Choroid plexus epithelial cell (primary cell): ENCODE measurements around the gene C4orf50.
"Not testable (repeated sequence)": the region's sequence is repeated elsewhere in the genome, so short reads cannot be mapped to it uniquely, and the experiment has no call there.

Experiments used
- DNase-seq: peaks from one replicate; pipeline ENCODE4 v3.0.0-alpha.2; 2010; ENCODE audit warnings: low read depth
- H3K4me3 ChIP-seq: 2 replicates; pipeline ENCODE4 v1.5.1; 2011; ENCODE audit warnings: low read depth, mild to moderate bottlenecking, control low read depth, low read length, moderate library complexity
- TF ChIP-seq, protein P1 (sequence below): conservative IDR thresholded peaks from 2 replicates; pipeline ENCODE4 v1.5.1; 2011; ENCODE audit warnings: low read depth, mild to moderate bottlenecking, control low read depth, inconsistent platforms, low read length, moderate library complexity

Gene C4orf50

DNA sequence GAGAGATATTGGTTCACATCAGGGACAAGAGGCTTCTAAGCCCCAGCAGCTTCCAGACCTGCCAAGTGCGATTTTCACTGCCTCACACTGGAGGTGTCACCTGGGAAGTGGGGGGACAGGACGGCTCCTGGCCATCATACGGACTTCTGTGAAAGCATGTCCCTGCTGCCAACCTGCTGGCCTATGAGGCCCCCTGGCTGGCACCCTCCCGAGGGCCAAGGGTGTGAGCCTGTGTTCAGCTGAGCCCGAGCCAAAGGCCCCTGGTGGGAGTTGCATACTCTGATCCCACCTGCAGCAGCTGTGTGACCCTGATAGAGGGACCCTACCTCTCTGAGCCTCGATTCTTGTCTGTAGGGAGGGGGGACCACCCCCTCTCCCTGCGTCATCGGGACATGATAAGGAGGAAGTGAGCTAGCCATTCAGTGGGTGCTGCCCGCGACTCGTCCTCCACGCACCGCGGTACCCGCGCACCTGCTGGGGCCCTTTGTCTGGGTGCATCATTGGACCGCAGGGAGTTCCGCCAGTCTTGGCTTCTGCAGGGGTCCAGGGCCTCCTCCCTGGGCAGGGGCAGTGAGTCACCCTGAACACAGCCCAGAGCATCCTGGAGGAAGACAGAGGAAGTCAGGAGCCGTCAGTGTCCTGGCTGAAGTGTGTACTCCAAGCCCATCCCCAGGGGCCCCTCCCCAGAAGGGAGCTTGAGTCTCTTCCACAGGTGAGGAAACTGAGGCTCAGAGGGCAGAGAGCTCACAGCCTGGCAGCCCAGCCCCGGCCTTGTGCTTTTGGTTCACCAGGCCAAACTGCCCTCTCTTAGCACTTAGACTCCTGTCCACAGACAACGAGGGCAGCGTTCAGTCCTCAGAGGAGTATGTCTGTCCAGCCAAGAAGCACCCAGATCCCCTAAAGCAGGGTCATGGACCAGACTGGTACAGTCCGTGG is 24.1 kb downstream of the C4orf50 start:
- TF ChIP-seq, protein P1, sequence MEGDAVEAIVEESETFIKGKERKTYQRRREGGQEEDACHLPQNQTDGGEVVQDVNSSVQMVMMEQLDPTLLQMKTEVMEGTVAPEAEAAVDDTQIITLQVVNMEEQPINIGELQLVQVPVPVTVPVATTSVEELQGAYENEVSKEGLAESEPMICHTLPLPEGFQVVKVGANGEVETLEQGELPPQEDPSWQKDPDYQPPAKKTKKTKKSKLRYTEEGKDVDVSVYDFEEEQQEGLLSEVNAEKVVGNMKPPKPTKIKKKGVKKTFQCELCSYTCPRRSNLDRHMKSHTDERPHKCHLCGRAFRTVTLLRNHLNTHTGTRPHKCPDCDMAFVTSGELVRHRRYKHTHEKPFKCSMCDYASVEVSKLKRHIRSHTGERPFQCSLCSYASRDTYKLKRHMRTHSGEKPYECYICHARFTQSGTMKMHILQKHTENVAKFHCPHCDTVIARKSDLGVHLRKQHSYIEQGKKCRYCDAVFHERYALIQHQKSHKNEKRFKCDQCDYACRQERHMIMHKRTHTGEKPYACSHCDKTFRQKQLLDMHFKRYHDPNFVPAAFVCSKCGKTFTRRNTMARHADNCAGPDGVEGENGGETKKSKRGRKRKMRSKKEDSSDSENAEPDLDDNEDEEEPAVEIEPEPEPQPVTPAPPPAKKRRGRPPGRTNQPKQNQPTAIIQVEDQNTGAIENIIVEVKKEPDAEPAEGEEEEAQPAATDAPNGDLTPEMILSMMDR, result no peak
- no peak overlapping the region for H3K4me3 ChIP-seq
- DNase-seq, result no peak

DNA sequence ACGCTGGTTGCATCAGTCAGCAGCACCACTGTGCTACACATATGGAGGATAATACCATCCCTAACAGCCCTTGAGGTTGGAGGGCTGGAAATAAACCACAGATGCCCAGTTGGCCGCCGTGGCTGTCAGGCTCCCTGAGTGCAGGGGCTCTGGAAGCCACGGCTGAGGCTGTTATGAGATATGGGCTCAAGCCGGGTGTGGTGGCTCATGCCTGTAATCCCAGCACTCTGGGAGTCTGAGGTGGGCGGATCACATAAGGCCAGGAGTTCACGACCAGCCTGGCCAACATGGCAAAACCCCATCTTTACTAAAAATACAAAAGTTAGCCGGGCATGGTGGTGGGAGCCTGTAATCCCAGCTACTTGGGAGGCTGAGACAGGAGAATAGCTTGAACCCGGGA is 24.9 kb downstream of the C4orf50 start:
- not testable (repeated sequence) for DNase-seq

GRCh38 chr4:5992828-5993321 is 25.4 kb downstream of the C4orf50 start:
- H3K4me3 ChIP-seq, result no peak overlapping the region
- no peak for DNase-seq
- TF ChIP-seq, protein P1, result no peak

More for the DNA sequence above, 24.9 kb downstream of the C4orf50 start:
- not testable (repeated sequence) for H3K4me3 ChIP-seq

DNA sequence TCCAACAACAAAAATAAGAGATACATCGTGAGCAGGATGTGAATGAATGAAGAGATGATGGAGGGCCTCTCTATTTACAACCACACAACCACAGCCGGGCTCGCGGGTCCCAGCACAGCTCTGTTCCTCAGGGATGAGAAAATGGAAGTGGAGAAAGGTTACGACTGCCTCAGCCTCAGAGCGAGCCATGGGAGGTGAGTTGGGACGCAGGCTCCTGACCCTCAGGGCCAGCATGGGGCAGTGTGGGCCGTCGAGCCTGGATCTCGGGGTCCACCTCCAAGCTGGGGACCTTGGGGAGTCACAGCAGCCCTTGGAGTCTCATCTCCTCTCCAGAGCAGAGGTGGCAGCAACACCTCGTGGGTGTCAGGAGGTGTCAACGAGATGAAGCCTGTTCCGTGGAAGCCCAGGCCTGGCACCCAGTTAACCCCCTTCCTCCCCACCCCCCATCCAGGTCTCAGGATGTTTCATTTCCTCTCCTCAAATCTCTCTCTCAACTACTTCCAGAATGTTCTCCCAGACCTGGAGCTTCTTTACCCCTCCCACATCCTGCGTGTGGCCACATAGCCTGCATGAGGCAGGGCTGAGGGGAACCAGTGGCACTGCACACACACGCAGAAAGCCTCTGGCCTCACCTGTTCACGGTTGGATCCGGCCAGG is 25.9 kb downstream of the C4orf50 start:
- H3K4me3 ChIP-seq, result no peak overlapping the region
- TF ChIP-seq, protein P1, result no peak
- no peak for DNase-seq

DNA sequence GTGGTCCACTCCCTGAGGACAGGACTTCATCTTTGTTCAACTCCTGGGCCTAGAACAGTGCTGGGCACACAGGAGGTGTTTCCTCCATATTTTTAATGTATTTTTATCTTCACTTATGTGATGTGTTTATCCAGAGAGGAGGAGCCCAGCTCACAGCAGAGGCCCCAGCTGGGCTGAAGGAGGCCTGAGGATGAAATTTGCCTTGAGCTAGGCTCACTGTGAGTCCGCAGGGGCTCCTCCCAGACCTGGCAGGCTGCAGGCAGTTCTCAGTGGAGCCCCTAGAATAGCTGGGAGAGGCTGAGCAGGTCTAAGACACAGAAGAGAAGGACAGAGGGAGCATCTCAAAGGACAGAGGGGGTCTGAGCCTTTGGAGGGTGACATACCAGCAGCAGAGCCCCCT is 26.8 kb downstream of the C4orf50 start:
- DNase-seq, result no peak
- H3K4me3 ChIP-seq, result no peak overlapping the region
- TF ChIP-seq, protein P1, result no peak

- no peak for DNase-seq
- H3K4me3 ChIP-seq, result no peak overlapping the region
- TF ChIP-seq, protein P1, result no peak
Measured at GRCh38 chr4:5990446-5991160, 27.6 kb downstream of the C4orf50 start.
